ENCODE measurements around the gene STK32B. TPM values are rescaled to one million over a fixed set of nuclear protein-coding genes. Genes with fewer than 3 reads are reported as not detected.

The STK32B gene
- total and polyA plus RNA-seq, 2 of the 8 experiments (the other 6 are each of a cell fraction or from before 2014, with no cell fraction given): 2.3 to 2.5 TPM

DNA sequence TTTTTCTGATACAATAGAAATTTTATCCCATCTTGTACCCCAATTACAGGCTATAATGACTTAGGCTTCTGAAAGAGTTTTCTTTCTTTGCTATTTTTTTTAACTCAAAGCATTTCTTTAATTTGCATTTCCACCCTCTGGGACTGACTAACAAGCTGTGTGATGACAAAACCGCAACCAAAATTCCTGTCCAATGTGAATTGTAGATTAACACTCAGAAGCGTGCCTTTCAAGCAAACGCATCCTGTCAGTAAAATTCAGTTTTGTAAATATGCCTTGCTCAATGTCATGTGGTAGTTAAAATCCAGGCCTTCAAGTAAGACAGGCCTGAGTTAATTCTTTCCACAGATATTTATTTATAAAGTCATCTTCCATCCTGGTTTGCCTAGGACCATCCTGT, 50.3 kb downstream of the STK32B start (continued):
- no peak for TF ChIP-seq CBX8 (IDR thresholded peaks at IDR 0.05; ENCODE audit: borderline replicate concordance, low read depth, low read length)

Measured in H1 (cell line).